A673 (cell line): ENCODE results near the gene GLTP.

Source experiments
- CTCF ChIP-seq: fragments of 300-800, 200-600 bp; sonication (generic); conservative IDR thresholded peaks from 2 replicates; pipeline ENCODE4 v1.5.1; 2017; ENCODE audit warnings: low read depth, mild to moderate bottlenecking, antibody characterized with exemption, low read length, moderate library complexity, mixed read lengths
- EZH2 ChIP-seq: fragments of 200-600 bp; sonication (generic); IDR thresholded peaks from 2 replicates; pipeline ENCODE4 v1.6.1; 2017; ENCODE audit warnings: borderline replicate concordance, low read depth, mild to moderate bottlenecking, mixed read lengths, antibody characterized with exemption, low read length; ENCODE audit not compliant: poor library complexity, severe bottlenecking

- TF ChIP-seq CTCF (no peak), EZH2 (no peak)
Observed at GRCh38 chr12:109815225-109815624, 65.1 kb downstream of the GLTP start.
